ENCODE data around the gene SLC9A3.

GRCh38 chr5:432201-432927 lies 91.9 kb downstream of the SLC9A3 start:
- TF ChIP-seq CTCF (IDR thresholded peaks at IDR 0.05): no peak
- TF ChIP-seq POLR2A (IDR thresholded peaks at IDR 0.05): no peak
